H9 (cell line): Measurements from ENCODE around the gene ATXN10. TPM values are rescaled to one million over a fixed set of nuclear protein-coding genes. Genes with fewer than 3 reads are reported as not detected.

Experiments
- DNase-seq: peaks from one replicate; pipeline ENCODE4 v3.0.0-alpha.2; 2017
- H2AFZ ChIP-seq: one replicate; pipeline ENCODE4 v1.6.1; 2013; ENCODE audit warnings: mild to moderate bottlenecking, low read length, control low read depth, moderate library complexity
- H2AK5ac ChIP-seq: 2 replicates; pipeline ENCODE4 v1.6.1; 2013; ENCODE audit warnings: low read length, control low read depth, mixed read lengths; ENCODE audit not compliant: insufficient read length
- H2BK120ac ChIP-seq: one replicate; pipeline ENCODE4 v1.6.1; 2013; ENCODE audit warnings: low read depth, mild to moderate bottlenecking, low read length, control low read depth, inconsistent platforms; ENCODE audit not compliant: poor library complexity, severe bottlenecking
- H2BK12ac ChIP-seq: 2 replicates; pipeline ENCODE4 v1.6.1; 2013; ENCODE audit warnings: low read length, control low read depth, mixed read lengths, low read depth; ENCODE audit not compliant: insufficient read length
- H2BK15ac ChIP-seq: 2 replicates; pipeline ENCODE4 v1.6.1; 2013; ENCODE audit warnings: low read depth, low read length, control low read depth
- H2BK20ac ChIP-seq: one replicate; pipeline ENCODE4 v1.6.1; 2013; ENCODE audit warnings: low read depth, mild to moderate bottlenecking, low read length, control low read depth, inconsistent platforms; ENCODE audit not compliant: poor library complexity, severe bottlenecking
- H2BK5ac ChIP-seq: 2 replicates; pipeline ENCODE4 v1.6.1; 2013; ENCODE audit warnings: low read length, control low read depth, mixed read lengths; ENCODE audit not compliant: insufficient read length
- H3K14ac ChIP-seq: 2 replicates; pipeline ENCODE4 v1.6.1; 2013; ENCODE audit warnings: low read length, control low read depth; ENCODE audit not compliant: insufficient read depth
- H3K18ac ChIP-seq: 2 replicates; pipeline ENCODE4 v1.6.1; 2013; ENCODE audit warnings: low read depth, mild to moderate bottlenecking, mixed read lengths, low read length, control low read depth; ENCODE audit not compliant: insufficient read length
- H3K23ac ChIP-seq: 2 replicates; pipeline ENCODE4 v1.6.1; 2013; ENCODE audit warnings: low read length, control low read depth, mixed read lengths, low read depth; ENCODE audit not compliant: insufficient read length
- H3K23me2 ChIP-seq: 2 replicates; pipeline ENCODE4 v1.6.1; 2013; ENCODE audit warnings: low read depth, mild to moderate bottlenecking, mixed read lengths, low read length, control low read depth; ENCODE audit not compliant: insufficient read length, poor library complexity, severe bottlenecking
- H3K27ac ChIP-seq: 2 replicates; pipeline ENCODE4 v1.5.1; 2013; ENCODE audit warnings: low read length, control low read depth, mixed read lengths, low read depth; ENCODE audit not compliant: insufficient read length
- H3K27me3 ChIP-seq: 2 replicates; pipeline ENCODE4 v1.6.1; 2013; ENCODE audit warnings: low read length, control low read depth, inconsistent platforms; ENCODE audit not compliant: insufficient read depth
- H3K4ac ChIP-seq: 2 replicates; pipeline ENCODE4 v1.6.1; 2013; ENCODE audit warnings: low read depth, mild to moderate bottlenecking, control low read depth, inconsistent platforms, low read length, moderate library complexity
- H3K4me1 ChIP-seq: 2 replicates; pipeline ENCODE4 v1.6.1; 2013; ENCODE audit warnings: low read length, control low read depth, inconsistent platforms; ENCODE audit not compliant: insufficient read depth
- H3K4me2 ChIP-seq: 2 replicates; pipeline ENCODE4 v1.6.1; 2013; ENCODE audit warnings: low read length, control low read depth, mixed read lengths; ENCODE audit not compliant: insufficient read length, insufficient read depth
- H3K56ac ChIP-seq: 2 replicates; pipeline ENCODE4 v1.6.1; 2013; ENCODE audit warnings: low read depth, mild to moderate bottlenecking, mixed read lengths, low read length, control low read depth; ENCODE audit not compliant: insufficient read length
- H3K79me1 ChIP-seq: 2 replicates; pipeline ENCODE4 v1.6.1; 2013; ENCODE audit warnings: low read depth, mild to moderate bottlenecking, moderate library complexity, low read length, control low read depth, inconsistent platforms; ENCODE audit not compliant: insufficient read depth, poor library complexity, severe bottlenecking
- H3K79me2 ChIP-seq: 2 replicates; pipeline ENCODE4 v1.6.1; 2013; ENCODE audit warnings: low read length, control low read depth, inconsistent platforms; ENCODE audit not compliant: insufficient read depth
- H3K9ac ChIP-seq: 2 replicates; pipeline ENCODE4 v1.6.1; 2013; ENCODE audit warnings: low read length, control low read depth, mixed read lengths; ENCODE audit not compliant: insufficient read length; ENCODE audit errors: extremely low read depth
- H3K9me3 ChIP-seq: one replicate; pipeline ENCODE4 v1.6.1; 2013; ENCODE audit warnings: low read depth, low read length, inconsistent platforms; ENCODE audit not compliant: control insufficient read depth
- H3T11ph ChIP-seq: one replicate; pipeline ENCODE4 v1.6.1; 2013; ENCODE audit warnings: mild to moderate bottlenecking, low read length, control low read depth, inconsistent platforms
- H4K20me1 ChIP-seq: one replicate; pipeline ENCODE4 v1.6.1; 2013; ENCODE audit not compliant: control insufficient read depth, insufficient read length, insufficient read depth
- H4K5ac ChIP-seq: 2 replicates; pipeline ENCODE4 v1.6.1; 2013; ENCODE audit warnings: low read depth, mild to moderate bottlenecking, mixed read lengths, low read length, control low read depth; ENCODE audit not compliant: insufficient read length
- H4K8ac ChIP-seq: replicated peaks from 2 replicates; pipeline ENCODE4 v1.6.1; 2013; ENCODE audit warnings: low read length, control low read depth, mixed read lengths, low read depth; ENCODE audit not compliant: insufficient read length
- H4K91ac ChIP-seq: 2 replicates; pipeline ENCODE4 v1.6.1; 2013; ENCODE audit warnings: low read depth, mild to moderate bottlenecking, moderate library complexity, mixed read lengths, low read length, control low read depth; ENCODE audit not compliant: insufficient read length
- H3K27ac Mint-ChIP-seq, 3 experiments: 2 replicates in 2 of 3; 3 replicates in 1 of 3; pipeline ENCODE4 v1.8.0; 2020 to 2021; ENCODE audit warnings: mixed read lengths in 3 of 3, mild to moderate bottlenecking in 1 of 3, moderate library complexity in 1 of 3
- H3K27me3 Mint-ChIP-seq: 2 replicates; pipeline ENCODE4 v1.8.0; 2021; ENCODE audit warnings: low read depth, mild to moderate bottlenecking, moderate library complexity, mixed read lengths
- H3K36me3 Mint-ChIP-seq, 3 experiments: 2 replicates in 2 of 3; 3 replicates in 1 of 3; pipeline ENCODE4 v1.8.0; 2020 to 2021; ENCODE audit warnings: low read depth in 3 of 3, mixed read lengths in 3 of 3; ENCODE audit not compliant: insufficient read depth in 1 of 3
- H3K4me1 Mint-ChIP-seq, 2 experiments: 2 replicates each; pipeline ENCODE4 v1.8.0; 2020; ENCODE audit warnings: mixed read lengths in 2 of 2
- H3K4me3 Mint-ChIP-seq, 2 experiments: 2 replicates in 1 of 2; 3 replicates in 1 of 2; pipeline ENCODE4 v1.8.0; 2020 to 2021; ENCODE audit warnings: mild to moderate bottlenecking in 2 of 2, mixed read lengths in 2 of 2, moderate library complexity in 1 of 2
- H3K9me3 Mint-ChIP-seq, 2 experiments: 2 replicates in 1 of 2; 3 replicates in 1 of 2; pipeline ENCODE4 v1.8.0; 2020; ENCODE audit warnings: mild to moderate bottlenecking in 2 of 2, mixed read lengths in 2 of 2, moderate library complexity in 1 of 2
- CTCF ChIP-seq: fragments of 200-600 bp; sonication (generic); conservative IDR thresholded peaks from 3 replicates; pipeline ENCODE4 v1.8.0; 2021; ENCODE audit warnings: antibody characterized with exemption, mild to moderate bottlenecking
- whole genome bisulfite sequencing: extraction: QIAGEN DNeasy Blood & Tissue Kit; methylation state at CpG from one replicate; pipeline ENCODE4 v1.1.7; 2013; ENCODE audit warnings: missing lambda C conversion rate, low lambda C conversion rate, mixed read lengths; ENCODE audit not compliant: insufficient read length; ENCODE audit errors: extremely low coverage; 5-methylcytosine and 5-hydroxymethylcytosine counted together
- total RNA-seq: library from RNA; stranded (reverse); gene quantifications from 2 replicates; pipeline ENCODE4 v1.2.1, GENCODE V29; 2021

ATXN10 gene
- total RNA-seq, 1 experiment from 2014 or later, result 210 TPM

- H3K27ac Mint-ChIP-seq, result peak overlapping the region in 1 of 3 experiments; percentile 73; a peak in 2 of 7 replicates
These were observed 159.1 kb downstream of the ATXN10 start for GRCh38 chr22:45830531-45831245.

More at GRCh38 chr22:45830531-45831245, 159.1 kb downstream of the ATXN10 start:
- no peaks in the 10 kb centered on the region for H3K9me3 ChIP-seq
- H3K4me2 ChIP-seq, result no peak overlapping the region
- H3K23me2 ChIP-seq, result no peaks in the 10 kb centered on the region
- no peak overlapping the region for H2AK5ac ChIP-seq
- no peaks in the 10 kb centered on the region for H3K4me1 ChIP-seq
- no peak for DNase-seq
- Mint-ChIP-seq H3K4me1 (peaks cover 11 to 12% of the 10 kb centered on the region in 2 experiments), H3K4me3 (no peak overlapping the region), H3K9me3 (no peaks in the 10 kb centered on the region; a peak in 1 of 5 replicates), H3K36me3 (peaks cover 8 to 12% (median 10%) of the 10 kb centered on the region in 3 experiments; a peak in 6 of 7 replicates), H3K27me3 (peaks cover 2% of the 10 kb centered on the region; the same call in 1 of the 2 replicates)
- H3K79me2 ChIP-seq, result no peaks in the 10 kb centered on the region
- H4K91ac ChIP-seq, result no peak overlapping the region
- no peaks in the 10 kb centered on the region for H4K20me1 ChIP-seq
- H3K4ac ChIP-seq, result no peak overlapping the region
- no peak overlapping the region for H2BK5ac ChIP-seq
- TF ChIP-seq CTCF, result no peak
- WGBS, result no CpG with 5 or more reads among the region's 3 CpGs
- H2AFZ ChIP-seq, result no peak overlapping the region
- no peak overlapping the region for H3K23ac ChIP-seq
- no peak overlapping the region for H2BK12ac ChIP-seq
- no peaks in the 10 kb centered on the region for H3K27me3 ChIP-seq
- no peak overlapping the region for H3K9ac ChIP-seq
- H3K56ac ChIP-seq, result no peak overlapping the region
- no peak overlapping the region for H4K5ac ChIP-seq
- no peak overlapping the region for H3K18ac ChIP-seq
- no peak overlapping the region for H2BK120ac ChIP-seq
- H2BK20ac ChIP-seq, result no peak overlapping the region
- no peak overlapping the region for H3K14ac ChIP-seq
- H2BK15ac ChIP-seq, result no peak overlapping the region
- H3K79me1 ChIP-seq, result no peaks in the 10 kb centered on the region
- H3T11ph ChIP-seq, result no peak overlapping the region
- H3K27ac ChIP-seq, result no peak overlapping the region
- H4K8ac ChIP-seq, result no peak overlapping the region
